ENCODE data around the gene CXCL3. TPM values are rescaled to one million over a fixed set of nuclear protein-coding genes. Genes with fewer than 3 reads are reported as not detected.

Gene CXCL3
- total RNA-seq, 2 donors from 2014 or later = 17.5 to 20.2 TPM

- intact Hi-C loops (cut with DNase I) = loop anchor here (5.0 kb wide), 1 partner anchor 170 kb away; the partner anchor contains the start of gene CXCL1
These were observed 1.2 kb downstream of the CXCL3 start for GRCh38 chr4:74037076-74037955.

GRCh38 chr4:74033739-74034138 is 4.8 kb downstream of the CXCL3 start:
- H3K9ac ChIP-seq (ENCODE audit: low read depth in 2 of 2, low read length in 2 of 2) = no peak overlapping the region

More at GRCh38 chr4:74037076-74037955, 1.2 kb downstream of the CXCL3 start:
- Histone ChIP-seq H3K4me1 (no peaks in the 10 kb centered on the region), H3K27ac (peak overlapping the region; percentile 68), H3K27me3 (no peaks in the 10 kb centered on the region), H3K4me3 (peak overlapping the region; percentile 59), H3K9ac (ENCODE audit: low read depth in 2 of 2, low read length in 2 of 2) (peak overlapping the region; percentile 54 to 89), H3K9me3 (no peaks in the 10 kb centered on the region), H3K36me3 (no peaks in the 10 kb centered on the region)
- no peak for TF ChIP-seq CTCF (IDR thresholded peaks at IDR 0.05)
- peak; percentile 55 for DNase-seq

GRCh38 chr4:74032064-74032463 is 6.4 kb downstream of the CXCL3 start:
- TF ChIP-seq CTCF (IDR thresholded peaks at IDR 0.05) = no peak
- no peaks in the 10 kb centered on the region for H3K27me3 ChIP-seq
- H3K9me3 ChIP-seq = no peaks in the 10 kb centered on the region
- H3K9ac ChIP-seq (ENCODE audit: low read depth in 2 of 2, low read length in 2 of 2) = peak overlapping the region in 1 of 2 donors; percentile 49
- peak; percentile 60 for DNase-seq
- H3K4me1 ChIP-seq = no peaks in the 10 kb centered on the region
- intact Hi-C loops (cut with DNase I) = no loop called here
- no peaks in the 10 kb centered on the region for H3K36me3 ChIP-seq
- peak overlapping the region; percentile 51 for H3K27ac ChIP-seq
- no peak overlapping the region for H3K4me3 ChIP-seq

More at GRCh38 chr4:74033739-74034138, 4.8 kb downstream of the CXCL3 start:
- H3K36me3 ChIP-seq = no peaks in the 10 kb centered on the region
- intact Hi-C loops (cut with DNase I) = no loop called here
- no peaks in the 10 kb centered on the region for H3K4me1 ChIP-seq
- H3K4me3 ChIP-seq = no peak overlapping the region
- H3K27me3 ChIP-seq = no peaks in the 10 kb centered on the region
- no peak for TF ChIP-seq CTCF (IDR thresholded peaks at IDR 0.05)
- H3K9me3 ChIP-seq = no peaks in the 10 kb centered on the region
- H3K27ac ChIP-seq = peak overlapping the region; percentile 38
- no peak for DNase-seq

GRCh38 chr4:74031576-74031975 is 6.9 kb downstream of the CXCL3 start:
- Histone ChIP-seq H3K9ac (ENCODE audit: low read depth in 2 of 2, low read length in 2 of 2) (peak overlapping the region in 1 of 2 donors; percentile 49), H3K9me3 (no peaks in the 10 kb centered on the region), H3K4me3 (no peak overlapping the region), H3K36me3 (no peaks in the 10 kb centered on the region), H3K27ac (peak overlapping the region; percentile 51), H3K4me1 (no peaks in the 10 kb centered on the region), H3K27me3 (no peaks in the 10 kb centered on the region)
- no peak for TF ChIP-seq CTCF (IDR thresholded peaks at IDR 0.05)
- no peak for DNase-seq
- intact Hi-C loops (cut with DNase I) = no loop called here

GRCh38 chr4:74030285-74030684 is 8.2 kb downstream of the CXCL3 start:
- no peaks in the 10 kb centered on the region for H3K9me3 ChIP-seq
- H3K27me3 ChIP-seq = no peaks in the 10 kb centered on the region
- no peak for DNase-seq
- H3K27ac ChIP-seq = no peak overlapping the region
- no peak overlapping the region for H3K9ac ChIP-seq (ENCODE audit: low read depth in 2 of 2, low read length in 2 of 2)
- no peaks in the 10 kb centered on the region for H3K36me3 ChIP-seq
- H3K4me1 ChIP-seq = no peaks in the 10 kb centered on the region
- intact Hi-C loops (cut with DNase I) = no loop called here
- TF ChIP-seq CTCF (IDR thresholded peaks at IDR 0.05) = no peak
- no peak overlapping the region for H3K4me3 ChIP-seq

Measured in colonic mucosa (tissue), 4 donors.